Kidney epithelial cell (primary cell): ENCODE measurements around the gene KRT13. TPM values are rescaled to one million over a fixed set of nuclear protein-coding genes. Genes with fewer than 3 reads are reported as not detected.
A peak's percentile ranks its signal among the peaks of the same experiment; 100 is the strongest.

Source experiments
- DNase-seq: peaks from one replicate; pipeline ENCODE4 v3.0.0-alpha.2; 2010; ENCODE audit warnings: low read depth
- H3K27me3 ChIP-seq: 2 replicates; pipeline ENCODE4 v1.6.0; 2011; ENCODE audit warnings: low read length; ENCODE audit not compliant: control insufficient read depth, insufficient read depth
- H3K36me3 ChIP-seq: 2 replicates; pipeline ENCODE4 v1.5.1; 2011; ENCODE audit warnings: low read length; ENCODE audit not compliant: control insufficient read depth, insufficient read depth
- H3K4me3 ChIP-seq: 2 replicates; pipeline ENCODE4 v1.5.1; 2011; ENCODE audit warnings: low read depth, mild to moderate bottlenecking, control low read depth, low read length
- total RNA-seq: library from RNA; depleted of rRNA; stranded (reverse); fragments of >200 nt; gene quantifications from 2 replicates; pipeline ENCODE4 v1.2.3, GENCODE V29; 2015
- TF ChIP-seq, protein P1 (sequence below): IDR thresholded peaks from 2 replicates; pipeline ENCODE4 v1.5.1; 2011; ENCODE audit warnings: mild to moderate bottlenecking, moderate library complexity, low read length, control low read depth, inconsistent platforms; ENCODE audit not compliant: insufficient read depth, poor library complexity, severe bottlenecking

KRT13 gene
- total RNA-seq, 1 donor from 2014 or later, result not detected

DNA sequence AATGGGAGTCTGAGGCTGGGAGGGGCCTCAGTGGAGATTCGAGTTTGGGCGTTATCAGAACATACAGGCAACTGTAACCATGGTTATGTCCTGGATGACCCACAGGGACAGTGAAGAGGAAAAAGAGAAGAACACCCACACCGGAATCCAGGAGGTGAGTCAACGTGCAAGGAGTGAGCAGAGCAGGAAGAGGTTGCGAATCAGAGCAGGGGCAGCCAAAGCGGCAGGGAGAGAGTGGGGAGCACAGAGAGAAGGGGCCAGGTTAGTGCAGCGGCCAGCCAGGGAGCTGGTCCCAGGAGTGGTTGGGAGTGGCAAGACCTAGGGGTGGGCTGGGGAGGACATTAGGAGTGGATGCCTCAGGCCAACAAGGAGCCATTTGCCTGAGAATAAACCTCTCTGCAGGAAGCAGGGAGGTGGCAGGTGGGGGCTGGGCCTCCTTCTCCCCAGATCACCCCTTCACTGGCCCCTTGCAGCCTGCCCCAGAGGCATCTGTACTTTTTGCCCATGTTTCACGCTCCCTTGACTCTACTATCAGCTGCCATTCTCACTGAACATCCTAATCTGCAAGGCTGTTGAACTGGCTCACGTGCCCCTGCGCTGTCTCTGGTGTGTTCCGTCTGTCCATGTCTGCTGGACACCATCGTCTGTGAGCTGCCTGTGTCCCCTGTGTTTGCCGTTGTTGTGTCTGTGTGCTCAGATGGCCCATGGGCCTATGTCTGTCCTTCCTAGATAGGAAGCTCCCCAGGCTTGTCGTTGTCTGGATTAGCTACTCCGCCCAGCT is 5.1 kb downstream of the KRT13 start:
- no peak for DNase-seq
- Histone ChIP-seq H3K27me3 (no peaks in the 10 kb centered on the region), H3K36me3 (no peaks in the 10 kb centered on the region), H3K4me3 (no peak overlapping the region)
- TF ChIP-seq, protein P1, sequence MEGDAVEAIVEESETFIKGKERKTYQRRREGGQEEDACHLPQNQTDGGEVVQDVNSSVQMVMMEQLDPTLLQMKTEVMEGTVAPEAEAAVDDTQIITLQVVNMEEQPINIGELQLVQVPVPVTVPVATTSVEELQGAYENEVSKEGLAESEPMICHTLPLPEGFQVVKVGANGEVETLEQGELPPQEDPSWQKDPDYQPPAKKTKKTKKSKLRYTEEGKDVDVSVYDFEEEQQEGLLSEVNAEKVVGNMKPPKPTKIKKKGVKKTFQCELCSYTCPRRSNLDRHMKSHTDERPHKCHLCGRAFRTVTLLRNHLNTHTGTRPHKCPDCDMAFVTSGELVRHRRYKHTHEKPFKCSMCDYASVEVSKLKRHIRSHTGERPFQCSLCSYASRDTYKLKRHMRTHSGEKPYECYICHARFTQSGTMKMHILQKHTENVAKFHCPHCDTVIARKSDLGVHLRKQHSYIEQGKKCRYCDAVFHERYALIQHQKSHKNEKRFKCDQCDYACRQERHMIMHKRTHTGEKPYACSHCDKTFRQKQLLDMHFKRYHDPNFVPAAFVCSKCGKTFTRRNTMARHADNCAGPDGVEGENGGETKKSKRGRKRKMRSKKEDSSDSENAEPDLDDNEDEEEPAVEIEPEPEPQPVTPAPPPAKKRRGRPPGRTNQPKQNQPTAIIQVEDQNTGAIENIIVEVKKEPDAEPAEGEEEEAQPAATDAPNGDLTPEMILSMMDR, result no peak

DNA sequence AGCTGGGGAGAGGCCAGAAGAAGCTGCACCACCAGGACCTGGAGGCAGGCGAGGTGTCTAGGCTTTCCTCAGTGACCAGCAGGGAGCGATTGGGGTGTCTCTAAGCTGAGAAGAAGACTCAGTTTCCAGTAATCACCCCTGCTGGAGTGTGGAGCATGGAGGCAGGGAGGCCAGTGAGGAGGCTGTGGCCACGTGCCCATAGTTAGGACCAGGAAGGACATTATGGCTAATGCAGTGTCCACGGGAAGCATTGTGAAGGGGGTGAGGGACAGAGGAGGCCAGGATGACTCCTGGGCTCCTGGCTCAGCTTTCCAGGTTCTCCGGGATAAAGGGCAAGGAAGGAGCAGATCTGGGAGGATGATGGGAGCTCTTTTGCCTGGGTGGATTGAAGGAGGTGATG is 5.7 kb downstream of the KRT13 start:
- no peak overlapping the region for H3K4me3 ChIP-seq
- no peak for DNase-seq
- TF ChIP-seq, protein P1, result no peak
- H3K36me3 ChIP-seq, result no peaks in the 10 kb centered on the region
- H3K27me3 ChIP-seq, result no peaks in the 10 kb centered on the region

DNA sequence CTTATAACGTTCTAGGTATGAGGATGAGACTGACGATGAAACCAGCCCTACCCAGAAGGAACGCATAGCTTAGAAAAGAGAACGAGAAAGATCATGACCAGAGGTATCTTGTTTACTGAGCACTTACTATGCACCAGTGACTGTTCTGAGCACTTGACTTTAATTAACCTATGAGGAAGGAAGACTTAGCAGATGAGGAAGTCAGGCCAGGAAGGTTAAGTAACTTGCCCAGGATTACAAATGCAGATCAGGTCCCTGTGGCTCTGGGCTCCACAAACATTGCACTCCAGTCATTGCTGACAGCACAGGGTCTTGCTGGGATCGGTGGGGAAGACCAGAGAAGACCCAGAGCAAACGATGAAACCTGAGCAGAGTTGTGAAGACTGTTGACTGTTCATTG is 7.1 kb downstream of the KRT13 start:
- no peak overlapping the region for H3K4me3 ChIP-seq
- no peaks in the 10 kb centered on the region for H3K36me3 ChIP-seq
- DNase-seq, result no peak
- no peaks in the 10 kb centered on the region for H3K27me3 ChIP-seq
- TF ChIP-seq, protein P1, result no peak

DNA sequence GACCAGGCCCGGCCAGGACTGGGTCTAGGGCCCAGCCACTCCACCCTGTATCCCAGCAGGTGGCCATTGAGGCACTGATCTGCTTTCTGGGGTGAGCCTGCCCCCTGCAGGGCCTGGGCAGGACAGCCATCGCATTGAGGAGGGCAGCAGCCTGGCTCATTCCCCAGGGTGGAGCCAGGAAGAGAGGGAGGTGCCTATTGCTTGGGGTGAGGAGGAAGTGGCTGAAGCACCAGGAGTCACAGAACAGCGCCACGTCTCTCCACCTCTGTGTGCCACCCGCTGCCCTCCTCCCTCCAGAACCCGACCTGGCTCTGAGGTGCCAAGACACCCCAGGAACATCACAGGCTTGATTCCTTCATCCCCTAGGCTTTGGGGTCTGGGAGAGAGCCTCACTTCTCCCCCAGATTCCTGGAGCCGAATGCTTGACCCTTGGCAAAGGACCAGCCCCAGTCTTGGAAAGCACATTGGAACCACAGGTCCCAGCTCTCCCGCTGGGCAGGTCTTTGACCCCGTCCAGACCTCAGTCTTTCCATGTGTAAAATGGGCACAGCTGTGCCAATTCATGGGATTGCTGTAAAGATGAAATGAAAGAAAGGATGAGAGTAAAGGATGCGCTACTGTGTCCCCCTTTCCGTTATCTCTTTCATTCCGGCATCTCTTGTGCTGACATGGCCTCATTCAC is 8.5 kb downstream of the KRT13 start:
- Histone ChIP-seq H3K4me3 (no peak overlapping the region), H3K27me3 (no peaks in the 10 kb centered on the region), H3K36me3 (no peaks in the 10 kb centered on the region)
- TF ChIP-seq, protein P1, result peak; percentile 91
- DNase-seq, result peak; percentile 54

DNA sequence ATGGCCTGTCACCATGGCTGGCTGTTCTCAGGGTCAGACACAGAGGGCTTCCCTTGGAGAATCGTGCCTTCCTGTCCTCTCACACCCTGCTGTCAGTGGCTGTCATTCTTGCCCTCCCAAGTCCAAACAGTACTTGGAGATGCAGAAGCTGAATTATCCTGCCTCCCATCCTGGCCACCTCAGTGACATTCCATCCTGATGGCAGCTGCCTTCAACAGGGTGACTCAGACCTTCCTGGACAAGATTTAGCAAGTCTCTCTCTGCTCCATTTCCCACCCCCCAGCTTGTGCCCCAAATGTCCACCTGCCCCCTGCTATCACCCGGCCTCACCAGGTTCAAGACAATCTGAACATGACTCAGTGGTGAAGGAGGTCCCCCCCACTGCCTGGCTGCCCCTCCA is 10.9 kb downstream of the KRT13 start:
- DNase-seq, result no peak
- TF ChIP-seq, protein P1, result no peak
- H3K36me3 ChIP-seq, result no peaks in the 10 kb centered on the region
- no peaks in the 10 kb centered on the region for H3K27me3 ChIP-seq
- no peak overlapping the region for H3K4me3 ChIP-seq
